IPS-15b (cell line): Measurements from ENCODE around the gene CNOT6.

Source experiments
- H3K27me3 ChIP-seq: one replicate; pipeline ENCODE4 v1.6.1; 2013; ENCODE audit warnings: low read length; ENCODE audit not compliant: control insufficient read depth, insufficient read depth
- H3K36me3 ChIP-seq: one replicate; pipeline ENCODE4 v1.6.1; 2013; ENCODE audit warnings: low read length; ENCODE audit not compliant: control insufficient read depth, insufficient read depth
- H3K4me1 ChIP-seq: one replicate; pipeline ENCODE4 v1.6.1; 2013; ENCODE audit warnings: mild to moderate bottlenecking, low read length; ENCODE audit not compliant: control insufficient read depth, insufficient read depth
- H3K4me3 ChIP-seq: one replicate; pipeline ENCODE4 v1.5.1; 2013; ENCODE audit warnings: low read depth, low read length
- H3K9ac ChIP-seq: one replicate; pipeline ENCODE4 v1.6.1; 2013; ENCODE audit warnings: low read depth, mild to moderate bottlenecking, low read length
- H3K9me3 ChIP-seq: one replicate; pipeline ENCODE4 v1.6.1; 2013; ENCODE audit warnings: mild to moderate bottlenecking, low read length; ENCODE audit not compliant: control insufficient read depth, insufficient read depth

CNOT6 gene

GRCh38 chr5:180620014-180620413 is 125.8 kb downstream of the CNOT6 start:
- no peaks in the 10 kb centered on the region for H3K4me1 ChIP-seq
- H3K9ac ChIP-seq, result no peak overlapping the region
- no peak overlapping the region for H3K4me3 ChIP-seq
- no peaks in the 10 kb centered on the region for H3K9me3 ChIP-seq
- H3K27me3 ChIP-seq, result peaks cover 8% of the 10 kb centered on the region
- no peaks in the 10 kb centered on the region for H3K36me3 ChIP-seq

DNA sequence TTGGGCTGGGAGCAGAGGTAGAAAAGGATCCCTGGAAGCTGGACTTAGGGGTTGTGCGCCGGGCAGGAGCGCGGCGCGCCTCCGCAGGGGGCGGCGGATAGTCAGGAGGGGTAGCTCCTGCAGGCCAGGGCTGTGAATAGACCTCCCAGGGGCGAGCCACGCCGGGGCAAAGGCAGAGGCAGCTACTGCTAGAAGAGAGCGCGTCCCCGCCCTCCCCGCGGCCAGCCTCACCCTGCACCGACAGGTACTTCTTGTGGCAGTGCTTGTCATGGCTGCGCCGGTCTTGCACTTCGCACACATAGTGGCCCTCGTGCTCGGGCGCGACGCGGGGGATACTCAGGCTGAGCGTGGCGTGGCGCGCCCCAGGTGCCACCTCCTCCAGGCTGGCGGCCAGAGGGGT is 127.1 kb downstream of the CNOT6 start:
- Histone ChIP-seq H3K9ac (no peak overlapping the region), H3K36me3 (no peaks in the 10 kb centered on the region), H3K9me3 (no peaks in the 10 kb centered on the region)

DNA sequence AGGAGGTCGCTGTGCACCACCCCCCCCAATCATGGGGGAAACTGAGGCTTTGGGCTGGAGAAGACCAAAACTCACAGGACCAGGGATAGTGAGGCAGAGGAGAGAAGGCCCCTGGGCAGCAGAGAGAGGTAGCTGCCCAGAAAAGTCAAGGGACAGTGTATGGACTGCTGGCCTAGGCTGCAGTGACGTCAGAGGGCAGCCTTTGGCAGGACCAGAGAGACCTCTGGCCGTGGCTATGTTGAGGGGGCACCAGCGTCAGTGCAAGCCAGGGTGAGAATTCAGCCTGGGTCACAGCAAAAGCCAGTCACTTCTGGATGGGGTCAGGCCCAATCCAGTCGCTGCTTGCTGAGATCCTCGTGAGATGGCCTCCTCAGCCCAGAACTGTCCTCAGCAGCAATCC is 128.7 kb downstream of the CNOT6 start:
- H3K4me1 ChIP-seq, result no peaks in the 10 kb centered on the region
- H3K9ac ChIP-seq, result no peak overlapping the region
- H3K27me3 ChIP-seq, result peaks cover 5% of the 10 kb centered on the region
- no peak overlapping the region for H3K4me3 ChIP-seq
- no peaks in the 10 kb centered on the region for H3K36me3 ChIP-seq
- H3K9me3 ChIP-seq, result no peaks in the 10 kb centered on the region

More for the DNA sequence above, 127.1 kb downstream of the CNOT6 start:
- H3K4me3 ChIP-seq, result no peak overlapping the region
- no peaks in the 10 kb centered on the region for H3K4me1 ChIP-seq
- H3K27me3 ChIP-seq, result peaks cover 8% of the 10 kb centered on the region

GRCh38 chr5:180623411-180623834 is 129.2 kb downstream of the CNOT6 start:
- Histone ChIP-seq H3K4me1 (no peaks in the 10 kb centered on the region), H3K9ac (no peak overlapping the region), H3K4me3 (no peak overlapping the region), H3K9me3 (no peaks in the 10 kb centered on the region), H3K27me3 (peaks cover 2% of the 10 kb centered on the region), H3K36me3 (no peaks in the 10 kb centered on the region)

GRCh38 chr5:180623844-180624243 is 129.7 kb downstream of the CNOT6 start:
- no peaks in the 10 kb centered on the region for H3K36me3 ChIP-seq
- H3K27me3 ChIP-seq, result no peaks in the 10 kb centered on the region
- H3K4me3 ChIP-seq, result no peak overlapping the region
- no peaks in the 10 kb centered on the region for H3K4me1 ChIP-seq
- H3K9ac ChIP-seq, result no peak overlapping the region
- no peaks in the 10 kb centered on the region for H3K9me3 ChIP-seq

DNA sequence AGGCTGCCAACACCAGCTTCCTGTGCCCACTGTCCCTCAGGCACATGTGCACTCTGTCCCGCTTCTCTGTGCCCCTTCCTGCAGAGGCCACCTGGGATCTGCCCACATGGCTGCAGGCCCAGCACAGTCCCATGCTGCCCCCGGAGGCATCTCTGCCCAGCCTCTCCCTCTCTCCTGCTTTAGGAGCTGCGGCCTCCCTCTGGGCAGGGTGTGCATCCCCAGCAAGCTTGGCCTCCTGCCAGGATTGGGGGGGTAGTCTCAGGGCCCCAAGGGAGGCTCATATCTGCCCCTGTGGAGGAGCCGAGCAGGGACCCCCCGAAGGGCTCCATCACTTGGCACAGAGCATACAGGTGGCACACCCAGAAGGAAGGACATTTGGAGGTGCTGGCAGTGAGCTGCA is 130.4 kb downstream of the CNOT6 start:
- no peak overlapping the region for H3K4me3 ChIP-seq
- no peak overlapping the region for H3K9ac ChIP-seq
- no peaks in the 10 kb centered on the region for H3K27me3 ChIP-seq
- H3K36me3 ChIP-seq, result no peaks in the 10 kb centered on the region
- no peaks in the 10 kb centered on the region for H3K4me1 ChIP-seq
- no peaks in the 10 kb centered on the region for H3K9me3 ChIP-seq

GRCh38 chr5:180625125-180625790 is 131.1 kb downstream of the CNOT6 start:
- Histone ChIP-seq H3K36me3 (no peaks in the 10 kb centered on the region), H3K4me1 (no peaks in the 10 kb centered on the region), H3K9ac (no peak overlapping the region), H3K4me3 (no peak overlapping the region), H3K27me3 (no peaks in the 10 kb centered on the region), H3K9me3 (no peaks in the 10 kb centered on the region)

GRCh38 chr5:180625791-180626660 is 131.8 kb downstream of the CNOT6 start:
- H3K36me3 ChIP-seq, result no peaks in the 10 kb centered on the region
- no peaks in the 10 kb centered on the region for H3K4me1 ChIP-seq
- H3K4me3 ChIP-seq, result no peak overlapping the region
- no peak overlapping the region for H3K9ac ChIP-seq
- H3K27me3 ChIP-seq, result no peaks in the 10 kb centered on the region
- no peaks in the 10 kb centered on the region for H3K9me3 ChIP-seq

DNA sequence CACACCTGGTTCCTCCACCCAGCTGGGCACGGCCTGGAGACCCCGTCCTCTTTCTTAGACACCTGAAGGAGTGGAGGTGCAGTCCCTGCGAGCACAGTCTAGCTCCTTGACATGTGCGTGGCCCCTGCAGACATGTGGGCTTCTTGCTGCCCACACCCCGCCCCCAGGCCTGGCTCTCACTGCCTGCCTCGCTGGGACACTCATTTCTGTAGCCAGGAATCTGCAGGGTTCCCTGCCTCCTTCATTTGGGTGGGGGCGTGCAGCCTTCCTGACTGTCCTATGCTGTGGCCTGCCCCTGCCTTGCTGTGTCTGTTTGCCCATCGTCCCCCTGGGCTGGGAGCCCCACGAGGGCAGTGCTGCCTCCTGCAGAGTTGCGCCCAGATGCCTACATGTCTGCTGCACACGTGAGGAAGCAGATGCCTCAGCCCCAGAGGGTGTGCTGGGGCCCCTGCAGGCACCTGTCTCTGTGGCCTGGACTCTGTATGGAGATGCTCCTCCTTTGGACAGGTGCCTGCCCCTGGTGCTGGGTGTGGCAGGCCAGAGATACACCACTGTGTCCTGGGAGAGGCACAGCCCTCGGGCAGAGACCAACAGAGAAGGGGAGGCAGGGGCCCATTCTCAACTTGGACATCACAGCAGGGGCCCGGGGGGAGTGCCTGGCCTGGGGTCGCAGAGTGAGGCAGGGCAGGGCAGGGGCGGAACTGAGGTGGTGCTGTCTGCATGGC is 132.6 kb downstream of the CNOT6 start:
- H3K4me1 ChIP-seq, result no peaks in the 10 kb centered on the region

DNA sequence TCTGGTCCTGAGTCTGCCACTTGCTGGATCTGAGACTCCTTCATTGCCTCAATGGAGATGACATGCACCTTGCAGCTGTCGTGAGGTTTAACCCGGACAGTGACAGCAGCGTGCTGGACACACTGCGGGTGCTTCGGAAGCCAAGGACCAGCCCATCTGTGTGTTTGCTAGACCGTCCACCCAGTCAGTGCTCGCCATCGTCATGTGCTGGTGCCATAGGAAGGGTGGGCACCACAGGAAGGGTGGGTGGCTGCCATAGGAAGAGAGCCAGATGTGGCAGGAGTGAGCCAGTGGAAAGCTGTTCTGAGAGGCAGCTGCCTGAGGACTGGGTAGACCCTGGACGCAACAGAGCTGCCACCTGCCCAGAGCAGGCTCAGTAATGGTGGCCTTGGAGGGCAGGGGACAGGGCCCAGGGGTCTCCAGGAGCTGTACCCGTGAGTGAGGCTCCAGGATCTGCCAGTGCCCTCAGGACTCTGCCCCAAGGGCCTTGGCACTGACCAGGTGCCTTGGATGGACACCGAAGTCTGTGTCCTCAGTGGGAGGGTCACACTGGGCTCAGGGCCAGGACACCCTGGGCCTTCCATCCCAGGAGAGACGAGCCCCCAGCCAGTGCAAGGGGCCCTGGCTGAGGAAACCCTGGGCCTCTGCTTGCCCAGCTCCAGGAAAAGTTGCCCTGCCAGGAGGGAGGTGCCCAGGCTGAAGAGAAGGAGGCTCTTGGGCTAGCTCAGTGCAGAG is 133.4 kb downstream of the CNOT6 start:
- no peak overlapping the region for H3K9ac ChIP-seq
- H3K36me3 ChIP-seq, result no peaks in the 10 kb centered on the region
- no peak overlapping the region for H3K4me3 ChIP-seq
- H3K9me3 ChIP-seq, result no peaks in the 10 kb centered on the region
- H3K4me1 ChIP-seq, result no peaks in the 10 kb centered on the region
- no peaks in the 10 kb centered on the region for H3K27me3 ChIP-seq

More for the DNA sequence above, 132.6 kb downstream of the CNOT6 start:
- Histone ChIP-seq H3K9ac (no peak overlapping the region), H3K36me3 (no peaks in the 10 kb centered on the region), H3K27me3 (no peaks in the 10 kb centered on the region), H3K9me3 (no peaks in the 10 kb centered on the region), H3K4me3 (no peak overlapping the region)
